ENCODE data around the gene ASPHD2. TPM values are rescaled to one million over a fixed set of nuclear protein-coding genes. Genes with fewer than 3 reads are reported as not detected.

Gene ASPHD2
- total and polyA plus RNA-seq, 10 of the 15 experiments (the other 5 are each of a cell fraction or from before 2014, with no cell fraction given): 1.6 to 10.6 (median 5.2) TPM

GRCh38 chr22:26429458-26430286 is 612 bp downstream of the ASPHD2 start:
- TF ChIP-seq ZNF217 (IDR thresholded peaks at IDR 0.05) (0 out of 2 replicates have a peak, but pooled peaks have one; percentile 12), FOXM1 (IDR thresholded peaks at IDR 0.05; ENCODE audit: low read depth, low read length) (no peak), USF2 (IDR thresholded peaks at IDR 0.05; ENCODE audit: borderline replicate concordance, low read depth, low read length) (no peak), EZH2 (IDR thresholded peaks at IDR 0.05; ENCODE audit: borderline replicate concordance, control insufficient read depth, low read depth, low read length) (no peak), ZSCAN29 (IDR thresholded peaks at IDR 0.05) (no peak), SPI1 (IDR thresholded peaks at IDR 0.05; ENCODE audit: borderline replicate concordance, insufficient read depth, low read depth, low read length) (peak; percentile 18; the same call in 1 of the 2 replicates), SMARCA5 (IDR thresholded peaks at IDR 0.05) (0 out of 2 replicates have a peak, but pooled peaks have one; percentile 7), HDGF (IDR thresholded peaks at IDR 0.05) (peak; percentile 63; the same call in 1 of the 2 replicates)
- H3K9me3 ChIP-seq (replicated peaks; ENCODE audit: control insufficient read depth, insufficient read depth, low read length): no peaks in the 10 kb centered on the region
- no peaks in the 10 kb centered on the region for H4K20me1 ChIP-seq (ENCODE audit: control insufficient read depth, insufficient read depth)
- ChIA-PET RAD21 (ENCODE audit: unreplicated experiment) (interaction anchor here (1.0 to 2.2 kb wide), 6 partner anchors 11 to 243 kb away, joined by 3 to 10 read pairs (median 6); no protein-coding TSS in a partner anchor), POLR2A (interaction anchor here (0.6 to 2.5 kb wide), 6 partner anchors 12 to 244 kb away, joined by 3 to 18 read pairs (median 7); partner anchors contain the start of genes HPS4 and SRRD), SMC1A (ENCODE audit: uncharacterized antibody, unreplicated experiment) (interaction anchor here (0.7 to 2.6 kb wide), 10 partner anchors 10 to 244 kb away, joined by 3 to 16 read pairs (median 5); no protein-coding TSS in a partner anchor), CTCF (interaction anchor here (0.7 to 3.2 kb wide), 10 partner anchors 12 to 243 kb away, joined by 3 to 26 read pairs (median 5); no protein-coding TSS in a partner anchor)
- ATAC-seq: no peak
- H3K4me2 ChIP-seq (ENCODE audit: control insufficient read depth, insufficient read depth): peak overlapping the region; percentile 97
- peak overlapping the region; percentile 74 for H3K9ac ChIP-seq (ENCODE audit: control insufficient read depth, insufficient read depth, low read length)
- WGBS (ENCODE audit: insufficient coverage, insufficient replicate concordance, low lambda C conversion rate, missing lambda C conversion rate): 0% methylated on average over 14 of the region's 50 CpGs
- no peaks in the 10 kb centered on the region for H3K27me3 ChIP-seq (replicated peaks in 1 of 2; ENCODE audit: control insufficient read depth in 2 of 2, insufficient read depth in 2 of 2, low read length in 1 of 2)
- intact Hi-C loops (cut with micrococcal nuclease; ENCODE audit: unreplicated experiment): loop anchor here (5.0 kb wide), 1 partner anchor 53 kb away; the partner anchor contains the start of genes HPS4 and SRRD
- FAIRE-seq: no peak
- in situ Hi-C loops (cut with MboI): no loop called here
- H3K79me2 ChIP-seq (ENCODE audit: control insufficient read depth, insufficient read depth, low read length): peaks cover 27% of the 10 kb centered on the region
- BruUV-seq (replicated peaks): no TSS peak
- no peak for DNase-seq (ENCODE audit: low read depth, low spot score)
- peak overlapping the region; percentile 41 for H3K27ac ChIP-seq (ENCODE audit: control insufficient read depth, insufficient read depth)
- peaks cover 36% of the 10 kb centered on the region for H3K4me1 ChIP-seq (ENCODE audit: control insufficient read depth, insufficient read depth, low read length)
- H3K36me3 ChIP-seq (ENCODE audit: control insufficient read depth in 2 of 2, insufficient read depth in 2 of 2, low read length in 1 of 2): peaks cover 0 to 8% of the 10 kb centered on the region in 2 experiments; a peak in 2 of 4 replicates
- H3K4me3 ChIP-seq: peak overlapping the region; percentile 92
- peak overlapping the region; percentile 43; the same call in 1 of the 2 replicates for H2AFZ ChIP-seq (ENCODE audit: control insufficient read depth, low read depth, low read length)
